ENCODE results near the gene LARGE1.

Gene LARGE1

DNA sequence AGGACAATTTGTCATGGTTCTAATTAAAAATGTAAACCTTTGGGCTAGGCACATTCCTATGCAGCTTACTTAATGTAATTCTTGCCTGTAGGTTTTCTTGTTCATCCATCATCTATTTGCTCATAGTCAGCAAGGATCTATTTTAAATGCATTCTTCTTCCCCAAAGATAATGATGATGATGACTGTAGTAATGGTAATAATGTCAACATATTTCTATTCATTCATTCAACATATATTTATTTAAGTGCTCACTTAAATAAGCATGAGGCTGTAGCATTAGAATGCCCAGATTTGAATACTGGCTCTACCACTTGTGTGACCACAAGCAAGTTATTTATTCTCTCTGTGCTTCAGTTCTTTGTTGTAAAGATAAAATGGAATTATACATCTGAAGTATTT is 692.5 kb downstream of the LARGE1 start:
- H3K4me3 ChIP-seq (ENCODE audit: low read length): no peak overlapping the region
- TF ChIP-seq, protein P1, sequence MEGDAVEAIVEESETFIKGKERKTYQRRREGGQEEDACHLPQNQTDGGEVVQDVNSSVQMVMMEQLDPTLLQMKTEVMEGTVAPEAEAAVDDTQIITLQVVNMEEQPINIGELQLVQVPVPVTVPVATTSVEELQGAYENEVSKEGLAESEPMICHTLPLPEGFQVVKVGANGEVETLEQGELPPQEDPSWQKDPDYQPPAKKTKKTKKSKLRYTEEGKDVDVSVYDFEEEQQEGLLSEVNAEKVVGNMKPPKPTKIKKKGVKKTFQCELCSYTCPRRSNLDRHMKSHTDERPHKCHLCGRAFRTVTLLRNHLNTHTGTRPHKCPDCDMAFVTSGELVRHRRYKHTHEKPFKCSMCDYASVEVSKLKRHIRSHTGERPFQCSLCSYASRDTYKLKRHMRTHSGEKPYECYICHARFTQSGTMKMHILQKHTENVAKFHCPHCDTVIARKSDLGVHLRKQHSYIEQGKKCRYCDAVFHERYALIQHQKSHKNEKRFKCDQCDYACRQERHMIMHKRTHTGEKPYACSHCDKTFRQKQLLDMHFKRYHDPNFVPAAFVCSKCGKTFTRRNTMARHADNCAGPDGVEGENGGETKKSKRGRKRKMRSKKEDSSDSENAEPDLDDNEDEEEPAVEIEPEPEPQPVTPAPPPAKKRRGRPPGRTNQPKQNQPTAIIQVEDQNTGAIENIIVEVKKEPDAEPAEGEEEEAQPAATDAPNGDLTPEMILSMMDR (IDR thresholded peaks at IDR 0.05; ENCODE audit: insufficient read depth, low read depth, low read length, missing control alignments): no peak
- no peak for DNase-seq (ENCODE audit: low read depth)

DNA sequence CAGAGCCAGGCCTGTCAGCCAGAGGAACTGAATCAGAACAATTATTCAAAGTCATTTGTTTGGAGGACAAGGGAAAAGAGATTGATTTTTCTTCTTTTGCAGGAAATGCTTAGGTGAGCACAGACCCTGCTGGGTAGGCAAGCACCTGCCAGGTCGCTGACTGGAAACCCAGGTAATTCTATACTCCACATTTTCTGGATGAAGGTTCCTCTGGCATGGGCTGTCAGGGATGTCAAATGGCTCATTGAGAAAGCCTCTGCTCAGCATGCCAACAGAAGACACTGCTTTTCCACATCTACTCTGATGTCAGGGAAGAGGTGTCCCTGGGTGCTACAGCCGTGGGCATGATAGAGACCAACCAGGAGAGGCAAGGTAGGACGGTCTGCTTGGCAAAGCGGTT is 695.4 kb downstream of the LARGE1 start:
- no peak for DNase-seq (ENCODE audit: low read depth)
- TF ChIP-seq, protein P1 (IDR thresholded peaks at IDR 0.05; ENCODE audit: insufficient read depth, low read depth, low read length, missing control alignments): no peak

More for the DNA sequence above, 695.4 kb downstream of the LARGE1 start:
- H3K4me3 ChIP-seq (ENCODE audit: low read length): no peak overlapping the region

All from epithelial cell of esophagus (primary cell).